Measurements from ENCODE around the gene DLG2. TPM values are rescaled to one million over a fixed set of nuclear protein-coding genes. Genes with fewer than 3 reads are reported as not detected.

The DLG2 gene
- total and polyA plus RNA-seq, 9 of the 15 experiments (the other 6 are each of a cell fraction or from before 2014, with no cell fraction given): 0.52 to 1.6 (median 0.95) TPM

DNA sequence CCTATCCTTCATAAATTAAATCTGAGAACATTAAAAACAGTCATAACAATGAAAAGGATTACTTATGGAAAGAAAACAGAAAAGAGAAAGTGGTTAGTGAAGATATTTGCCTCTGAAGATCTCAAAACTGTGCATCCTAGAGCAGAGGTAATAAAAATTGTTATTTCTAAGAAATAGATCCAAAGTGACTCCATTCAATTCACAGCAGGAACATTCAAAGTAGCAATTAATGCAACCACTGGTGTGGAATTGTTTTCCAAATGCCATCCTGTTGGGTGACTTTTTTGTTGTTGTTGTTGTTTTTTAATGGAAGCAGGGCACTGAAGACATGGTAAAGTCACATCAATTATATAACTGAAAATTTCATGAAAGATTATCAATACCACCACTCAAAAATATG is 1201.5 kb downstream of the DLG2 start:
- Histone ChIP-seq H3K36me3 (ENCODE audit: control insufficient read depth, insufficient read depth, low read length) (no peaks in the 10 kb centered on the region), H3K9ac (ENCODE audit: insufficient read depth in 1 of 2, low read depth in 2 of 2, low read length in 2 of 2) (no peak overlapping the region), H2AFZ (ENCODE audit: low read depth, low read length) (no peak overlapping the region), H3K4me2 (ENCODE audit: insufficient read depth, low read length) (no peak overlapping the region), H3K4me3 (no peak overlapping the region), H3K27me3 (ENCODE audit: control insufficient read depth in 2 of 2, insufficient read depth in 2 of 2, low read length in 2 of 2) (no peaks in the 10 kb centered on the region), H3K9me1 (ENCODE audit: control insufficient read depth, insufficient read depth, low read length) (no peaks in the 10 kb centered on the region), H3K27ac (ENCODE audit: extremely low read depth, low read depth, low read length) (no peak overlapping the region), H3K79me2 (ENCODE audit: control insufficient read depth, insufficient read depth, low read length) (no peaks in the 10 kb centered on the region), H3K4me1 (replicated peaks in 1 of 2; ENCODE audit: control insufficient read depth in 2 of 2, insufficient read depth in 2 of 2, low read length in 2 of 2) (no peaks in the 10 kb centered on the region), H4K20me1 (replicated peaks; ENCODE audit: control insufficient read depth, insufficient read depth, low read length) (no peaks in the 10 kb centered on the region), H3K9me3 (replicated peaks; ENCODE audit: control insufficient read depth, insufficient read depth, low read depth, low read length) (no peaks in the 10 kb centered on the region; the same call in 1 of the 2 replicates)
- ChIA-PET CTCF (ENCODE audit: low intra/inter-chr PET ratio) (no interaction called here), POLR2A (no interaction called here)
- in situ Hi-C loops (cut with MboI) (no loop called here), intact Hi-C loops (cut with micrococcal nuclease) (no loop called here)
- no TSS peak for BruUV-seq (replicated peaks)
- no peak for DNase-seq (ENCODE audit: extremely low read depth in 1 of 4, low spot score in 3 of 4)
- no peak for ATAC-seq
- no peak for FAIRE-seq
- TF ChIP-seq ARHGAP35 (IDR thresholded peaks at IDR 0.05; ENCODE audit: partially characterized antibody) (no peak), SOX6 (IDR thresholded peaks at IDR 0.05) (no peak), MBD2 (IDR thresholded peaks at IDR 0.05; ENCODE audit: borderline replicate concordance, low read depth) (no peak), ZNF354B (CRISPR knock-in tag; IDR thresholded peaks at IDR 0.05) (no peak), ZNF75A (CRISPR knock-in tag; IDR thresholded peaks at IDR 0.05) (no peak), ZBTB17 (CRISPR knock-in tag; IDR thresholded peaks at IDR 0.05) (no peak), THRAP3 (IDR thresholded peaks at IDR 0.05; ENCODE audit: borderline replicate concordance) (no peak)
- TF ChIP-seq, protein P1, sequence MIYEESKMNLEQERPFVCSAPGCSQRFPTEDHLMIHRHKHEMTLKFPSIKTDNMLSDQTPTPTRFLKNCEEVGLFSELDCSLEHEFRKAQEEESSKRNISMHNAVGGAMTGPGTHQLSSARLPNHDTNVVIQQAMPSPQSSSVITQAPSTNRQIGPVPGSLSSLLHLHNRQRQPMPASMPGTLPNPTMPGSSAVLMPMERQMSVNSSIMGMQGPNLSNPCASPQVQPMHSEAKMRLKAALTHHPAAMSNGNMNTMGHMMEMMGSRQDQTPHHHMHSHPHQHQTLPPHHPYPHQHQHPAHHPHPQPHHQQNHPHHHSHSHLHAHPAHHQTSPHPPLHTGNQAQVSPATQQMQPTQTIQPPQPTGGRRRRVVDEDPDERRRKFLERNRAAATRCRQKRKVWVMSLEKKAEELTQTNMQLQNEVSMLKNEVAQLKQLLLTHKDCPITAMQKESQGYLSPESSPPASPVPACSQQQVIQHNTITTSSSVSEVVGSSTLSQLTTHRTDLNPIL (CRISPR knock-in tag; IDR thresholded peaks at IDR 0.05): no peak
- TF ChIP-seq, protein P2, sequence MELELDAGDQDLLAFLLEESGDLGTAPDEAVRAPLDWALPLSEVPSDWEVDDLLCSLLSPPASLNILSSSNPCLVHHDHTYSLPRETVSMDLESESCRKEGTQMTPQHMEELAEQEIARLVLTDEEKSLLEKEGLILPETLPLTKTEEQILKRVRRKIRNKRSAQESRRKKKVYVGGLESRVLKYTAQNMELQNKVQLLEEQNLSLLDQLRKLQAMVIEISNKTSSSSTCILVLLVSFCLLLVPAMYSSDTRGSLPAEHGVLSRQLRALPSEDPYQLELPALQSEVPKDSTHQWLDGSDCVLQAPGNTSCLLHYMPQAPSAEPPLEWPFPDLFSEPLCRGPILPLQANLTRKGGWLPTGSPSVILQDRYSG (tag; conservative IDR thresholded peaks at IDR 0.05; ENCODE audit: low read depth): no peak
- TF ChIP-seq, protein P3, sequence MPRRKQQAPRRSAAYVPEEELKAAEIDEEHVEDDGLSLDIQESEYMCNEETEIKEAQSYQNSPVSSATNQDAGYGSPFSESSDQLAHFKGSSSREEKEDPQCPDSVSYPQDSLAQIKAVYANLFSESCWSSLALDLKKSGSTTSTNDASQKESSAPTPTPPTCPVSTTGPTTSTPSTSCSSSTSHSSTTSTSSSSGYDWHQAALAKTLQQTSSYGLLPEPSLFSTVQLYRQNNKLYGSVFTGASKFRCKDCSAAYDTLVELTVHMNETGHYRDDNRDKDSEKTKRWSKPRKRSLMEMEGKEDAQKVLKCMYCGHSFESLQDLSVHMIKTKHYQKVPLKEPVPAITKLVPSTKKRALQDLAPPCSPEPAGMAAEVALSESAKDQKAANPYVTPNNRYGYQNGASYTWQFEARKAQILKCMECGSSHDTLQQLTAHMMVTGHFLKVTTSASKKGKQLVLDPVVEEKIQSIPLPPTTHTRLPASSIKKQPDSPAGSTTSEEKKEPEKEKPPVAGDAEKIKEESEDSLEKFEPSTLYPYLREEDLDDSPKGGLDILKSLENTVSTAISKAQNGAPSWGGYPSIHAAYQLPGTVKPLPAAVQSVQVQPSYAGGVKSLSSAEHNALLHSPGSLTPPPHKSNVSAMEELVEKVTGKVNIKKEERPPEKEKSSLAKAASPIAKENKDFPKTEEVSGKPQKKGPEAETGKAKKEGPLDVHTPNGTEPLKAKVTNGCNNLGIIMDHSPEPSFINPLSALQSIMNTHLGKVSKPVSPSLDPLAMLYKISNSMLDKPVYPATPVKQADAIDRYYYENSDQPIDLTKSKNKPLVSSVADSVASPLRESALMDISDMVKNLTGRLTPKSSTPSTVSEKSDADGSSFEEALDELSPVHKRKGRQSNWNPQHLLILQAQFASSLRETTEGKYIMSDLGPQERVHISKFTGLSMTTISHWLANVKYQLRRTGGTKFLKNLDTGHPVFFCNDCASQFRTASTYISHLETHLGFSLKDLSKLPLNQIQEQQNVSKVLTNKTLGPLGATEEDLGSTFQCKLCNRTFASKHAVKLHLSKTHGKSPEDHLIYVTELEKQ (CRISPR knock-in tag; IDR thresholded peaks at IDR 0.05): no peak

All from K562 (cell line).